HG02885 (cell line): ENCODE results near the gene PPP3CA.
"Not testable (repeated sequence)": the region's sequence is repeated elsewhere in the genome, so short reads cannot be mapped to it uniquely, and the experiment has no call there.

Experiments used
- ATAC-seq: cut with Tn5 transposase; IDR thresholded peaks from one replicate; pipeline ENCODE4 v1.9.1; 2021; ENCODE audit warnings: mild to moderate bottlenecking; ENCODE audit not compliant: unreplicated experiment, poor library complexity

Gene PPP3CA

DNA sequence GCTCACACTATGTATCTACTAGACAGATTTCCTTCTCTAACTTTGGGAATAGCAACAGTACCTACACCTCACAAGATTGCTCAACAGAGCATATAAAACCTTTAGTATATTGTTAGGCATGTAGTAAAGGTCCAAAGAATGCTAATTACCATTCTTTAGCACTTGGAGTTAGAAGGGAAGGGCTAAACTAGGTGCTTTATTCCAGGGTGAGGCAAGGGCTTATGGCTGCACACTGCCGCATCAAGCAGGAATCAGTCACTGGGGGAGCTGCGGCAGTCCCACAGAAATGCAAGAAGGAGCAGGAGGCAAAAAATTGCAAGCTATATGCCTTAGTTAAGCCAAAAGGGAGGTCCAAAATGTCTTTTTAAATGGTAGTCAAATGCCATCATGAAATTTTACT lies 162.7 kb downstream of the PPP3CA start:
- ATAC-seq: no peak

GRCh38 chr4:101183666-101184373 lies 163.5 kb downstream of the PPP3CA start:
- ATAC-seq: no peak

DNA sequence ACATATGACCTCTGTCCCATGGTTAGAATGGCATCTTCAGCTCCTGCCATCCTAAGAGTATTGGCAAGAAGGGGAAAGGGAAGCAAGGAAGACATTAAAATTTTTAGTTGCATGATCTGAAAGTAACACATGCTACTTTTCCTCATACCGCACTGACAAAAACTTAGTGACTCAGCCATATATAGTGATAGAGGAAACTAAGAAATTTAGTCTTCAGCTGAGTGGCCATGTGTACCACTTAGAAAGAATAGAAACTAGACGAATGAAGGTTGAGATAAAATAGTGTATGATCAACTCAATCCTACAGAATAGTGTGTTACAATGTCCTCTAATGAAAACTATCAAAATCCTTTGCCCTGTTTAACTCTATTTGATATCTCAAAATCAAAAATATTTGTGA lies 164.1 kb downstream of the PPP3CA start:
- no peak for ATAC-seq

GRCh38 chr4:101182688-101183087 lies 164.6 kb downstream of the PPP3CA start:
- not testable (repeated sequence) for ATAC-seq

DNA sequence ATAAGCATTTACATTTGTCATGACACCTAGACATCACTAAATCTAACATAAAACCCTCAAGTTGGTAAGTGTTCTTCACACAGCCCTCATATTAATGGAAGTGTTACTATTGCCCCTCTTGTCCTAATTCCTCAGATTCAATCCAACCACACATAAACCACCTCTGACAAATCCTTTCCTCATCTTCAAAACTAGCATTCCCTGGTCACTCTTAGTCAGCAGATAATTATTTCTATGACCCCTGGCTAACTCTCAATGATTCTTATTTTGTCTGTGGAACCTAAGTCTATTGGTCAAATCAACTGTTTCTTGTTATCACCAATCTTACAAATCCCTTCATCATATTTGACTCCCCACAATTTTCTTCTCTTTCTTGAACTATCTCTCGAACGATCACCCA lies 168.6 kb downstream of the PPP3CA start:
- ATAC-seq: no peak

DNA sequence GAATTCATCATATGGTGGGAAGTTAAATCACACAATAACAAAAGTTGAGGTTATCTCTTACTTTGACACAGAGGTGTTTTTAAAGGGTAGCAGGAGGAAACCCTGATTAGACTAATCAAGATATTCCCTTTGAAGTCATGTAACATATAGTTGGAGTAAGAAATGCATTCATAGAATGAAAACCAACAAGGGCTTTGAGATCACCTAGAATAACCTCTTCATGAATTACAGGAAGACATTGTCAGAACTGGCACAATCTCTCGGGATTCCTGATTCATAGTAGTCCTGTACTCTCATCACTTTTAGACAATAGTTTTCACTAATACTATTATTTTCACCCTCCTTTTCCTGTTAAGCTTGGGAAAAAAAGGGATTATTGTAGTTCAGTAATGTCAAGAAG lies 170.2 kb downstream of the PPP3CA start:
- no peak for ATAC-seq

DNA sequence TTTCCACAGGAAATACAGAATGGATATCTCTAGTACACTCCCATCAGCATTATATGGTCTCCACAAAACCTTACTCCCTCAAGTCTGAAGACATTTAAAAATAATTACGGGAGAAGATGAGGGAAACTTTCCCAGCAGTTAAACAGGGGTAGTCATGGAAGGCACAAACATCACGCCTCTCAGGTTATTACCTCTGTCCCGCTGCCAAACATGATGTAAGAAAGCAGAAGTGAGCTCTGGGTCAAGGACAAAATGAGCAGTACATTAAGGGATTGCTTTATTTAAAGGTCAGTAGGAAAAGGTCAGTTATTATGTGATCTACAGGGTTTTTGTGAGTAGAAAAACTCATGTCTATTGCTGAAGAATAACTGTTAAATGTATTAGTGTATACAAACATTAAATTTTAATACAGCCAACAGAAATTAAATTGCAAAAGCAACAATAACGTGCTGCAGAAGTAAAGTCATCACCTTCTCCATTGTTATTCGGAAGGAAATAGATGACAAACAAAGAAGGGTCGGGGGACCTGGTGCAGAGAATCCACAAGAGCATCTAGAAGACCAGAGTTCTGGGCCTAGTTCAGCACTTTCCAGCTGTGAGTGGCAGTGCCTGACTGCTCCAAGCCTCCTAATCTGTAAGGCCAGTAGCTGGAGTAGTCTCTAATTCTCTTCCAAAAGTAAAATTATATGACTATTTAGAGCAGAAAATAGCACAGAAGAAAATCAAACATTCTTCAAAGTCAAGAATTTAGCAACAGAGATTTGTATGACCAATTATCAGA lies 171.2 kb downstream of the PPP3CA start:
- no peak for ATAC-seq

GRCh38 chr4:101174679-101175345 lies 172.5 kb downstream of the PPP3CA start:
- no peak for ATAC-seq

- no peak for ATAC-seq
Measured at GRCh38 chr4:101172369-101172768, 175.0 kb downstream of the PPP3CA start.

DNA sequence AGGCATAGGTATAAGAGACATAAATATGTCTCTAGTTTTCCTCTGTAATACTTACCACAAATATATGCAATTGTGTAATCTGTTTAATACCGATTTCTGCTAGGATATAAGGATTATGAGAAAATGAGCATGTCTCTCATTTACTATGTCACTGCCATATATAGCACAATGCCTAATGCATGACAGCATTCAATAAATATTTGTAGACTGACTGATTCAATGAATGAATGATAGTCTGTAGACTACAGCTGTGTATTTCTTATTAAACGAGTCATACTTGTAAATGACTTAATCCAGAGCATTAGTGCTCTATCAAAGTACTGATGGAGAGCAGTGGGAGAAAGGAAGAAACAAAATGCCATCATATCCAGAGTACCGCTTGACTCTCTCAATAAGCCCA lies 175.6 kb downstream of the PPP3CA start:
- ATAC-seq: no peak

- peak; percentile 100 for ATAC-seq
Measured at GRCh38 chr4:101169044-101170014, 178.0 kb downstream of the PPP3CA start.

DNA sequence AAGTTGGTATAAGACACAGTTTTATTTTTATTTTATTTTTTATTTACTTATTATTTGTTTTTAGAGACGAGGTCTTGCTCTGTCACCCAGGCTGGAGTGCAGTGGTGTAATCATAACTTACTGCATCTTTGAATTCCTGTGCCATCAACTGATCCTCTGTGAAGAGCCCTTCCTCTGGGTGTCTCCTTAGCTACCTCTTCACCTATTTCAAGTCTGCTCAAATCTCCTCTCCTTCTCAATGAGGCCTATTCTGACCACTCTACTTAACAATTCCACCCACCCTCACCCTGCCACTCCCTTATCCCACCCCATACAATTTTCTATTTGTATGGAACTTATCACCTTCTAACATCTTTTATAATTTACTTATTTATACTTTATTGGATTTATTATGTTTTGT lies 183.4 kb downstream of the PPP3CA start:
- ATAC-seq: no peak

- no peak for ATAC-seq
Measured at GRCh38 chr4:101162990-101163380, 184.3 kb downstream of the PPP3CA start.

- no peak for ATAC-seq
Measured at GRCh38 chr4:101160792-101161592, 186.3 kb downstream of the PPP3CA start.

DNA sequence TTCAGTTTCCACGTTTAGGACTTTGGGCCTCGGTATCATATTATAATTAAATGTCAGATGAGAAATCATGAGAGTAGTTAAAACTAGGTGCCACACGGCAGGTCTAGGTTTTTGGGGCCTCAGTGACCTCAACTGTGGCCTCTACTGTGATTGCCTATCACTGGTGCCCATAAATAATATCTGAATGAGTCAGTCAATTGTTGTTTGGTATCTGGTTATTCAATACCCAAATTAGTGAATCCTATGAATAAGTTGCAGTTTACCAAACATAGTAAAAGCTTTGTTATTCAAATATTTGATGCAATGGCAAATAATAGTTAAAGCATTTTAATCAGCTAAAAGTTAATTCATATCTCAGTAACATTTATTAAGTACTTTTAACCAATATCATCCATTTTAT lies 188.8 kb downstream of the PPP3CA start:
- no peak for ATAC-seq

DNA sequence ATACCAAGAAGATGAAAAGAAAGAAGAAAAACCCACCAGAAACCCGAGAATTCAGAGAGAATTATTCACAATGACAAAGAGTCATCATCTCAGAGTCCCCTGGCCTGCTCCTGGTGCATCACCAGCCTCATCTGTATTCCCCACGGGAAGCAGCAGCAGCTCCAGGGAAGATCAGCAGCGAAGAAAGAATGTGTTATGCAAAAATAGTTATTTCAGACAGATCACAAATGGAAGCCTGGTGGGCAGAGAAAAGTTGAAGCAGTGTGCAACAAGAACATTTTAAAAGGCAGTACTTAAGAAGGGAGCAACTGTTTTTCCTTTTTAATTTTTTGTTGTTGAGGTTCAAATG lies 189.2 kb downstream of the PPP3CA start:
- no peak for ATAC-seq

DNA sequence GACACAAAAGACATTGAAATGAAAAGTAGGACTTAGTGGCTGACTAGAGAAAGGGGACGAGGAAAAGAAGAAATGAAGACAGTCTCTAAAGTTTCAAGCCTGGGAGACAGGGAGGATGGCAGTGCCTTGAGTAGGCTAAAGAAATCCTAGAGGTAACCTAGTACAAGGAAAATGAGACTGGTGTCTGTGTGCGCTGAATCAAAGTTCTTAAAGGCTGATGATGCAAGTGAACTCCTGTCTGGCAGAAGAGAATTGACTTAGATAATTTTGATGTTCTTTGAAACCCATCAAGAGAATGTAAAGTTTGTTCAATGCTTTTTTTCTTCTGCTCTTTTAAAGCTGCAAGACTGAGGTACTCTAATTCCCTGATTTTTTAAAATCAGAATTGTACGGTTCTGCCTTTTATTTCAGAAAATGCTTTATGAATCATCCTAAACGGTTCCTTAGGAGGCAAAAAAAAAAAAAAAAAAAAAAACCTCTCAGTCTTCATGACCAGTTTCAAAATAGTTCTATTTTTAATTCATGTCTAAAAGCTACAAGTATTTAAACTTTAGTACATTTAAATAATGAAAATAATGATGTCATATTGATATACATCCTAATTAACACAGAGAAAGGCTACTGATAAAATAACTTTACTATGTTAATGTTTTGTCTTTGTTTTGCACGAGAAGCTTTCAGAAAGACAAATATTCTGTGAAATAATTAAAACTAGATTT lies 189.8 kb downstream of the PPP3CA start:
- ATAC-seq: no peak

DNA sequence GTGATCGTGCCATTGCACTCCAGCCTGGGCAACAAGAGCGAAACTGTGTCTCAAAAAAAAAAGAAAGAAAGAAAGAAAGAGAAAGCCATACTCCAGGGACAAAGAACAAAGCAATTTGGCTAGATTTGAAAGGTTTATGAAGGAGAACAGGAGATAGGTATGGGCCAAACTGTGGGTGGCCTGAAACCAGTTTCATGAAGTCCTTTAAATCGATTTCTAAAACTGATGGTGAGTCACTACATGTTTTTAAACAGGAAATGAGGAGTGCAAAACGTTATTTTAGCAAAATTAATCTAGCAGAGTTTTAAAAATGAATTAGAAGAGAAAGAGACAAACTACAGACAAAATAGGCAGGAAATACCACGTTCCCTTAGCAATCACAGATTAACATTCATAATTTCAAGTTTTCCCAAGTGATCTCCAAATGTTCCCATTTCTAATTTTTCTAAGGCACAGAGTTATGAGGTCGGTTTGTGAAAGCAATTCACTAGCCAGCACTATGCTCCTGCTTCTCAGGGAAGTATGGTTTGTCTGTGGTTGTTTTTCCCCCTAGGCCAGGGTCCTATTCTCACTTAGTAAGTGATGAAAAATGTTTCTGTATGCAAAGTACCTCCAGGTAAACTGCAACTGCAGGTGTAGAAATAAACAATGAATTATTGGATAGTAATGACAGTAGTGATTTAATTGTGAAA lies 190.6 kb downstream of the PPP3CA start:
- peak; percentile 58 for ATAC-seq
